Panc1 (cell line): ENCODE results near the gene GNPNAT1. TPM values are rescaled to one million over a fixed set of nuclear protein-coding genes. Genes with fewer than 3 reads are reported as not detected.
A peak's percentile ranks its signal among the peaks of the same experiment; 100 is the strongest.

Experiments used
- ATAC-seq: fragments of 200-7000 bp; cut with Tn5 transposase; 2 replicates; pipeline ENCODE4 v1.9.1; 2020; ENCODE audit warnings: mild to moderate bottlenecking, moderate library complexity
- BruUV-seq: library from RNA; stranded (reverse); fragments of 400-500 nt; replicated peaks from 2 replicates; lab custom pipeline; 2021; lab: Mats Ljungman, UMichigan
- CTCF ChIA-PET: fragments of 300-600 bp; sonication (Branson Sonifier 250); formaldehyde crosslinking; loops from one replicate; lab custom pipeline; 2022; ENCODE audit warnings: antibody characterized with exemption; lab: Charles Lee
- POLR2A ChIA-PET: fragments of 300-600 bp; sonication (Branson Sonifier 250); formaldehyde crosslinking; loops from one replicate; lab custom pipeline; 2022; ENCODE audit warnings: antibody characterized with exemption; lab: Charles Lee
- DNase-seq: peaks from one replicate; pipeline ENCODE4 v3.0.0-alpha.2; 2010; ENCODE audit warnings: low read depth, low spot score
- H3K27ac ChIP-seq: 2 replicates; pipeline ENCODE4 v1.5.1; 2011; ENCODE audit warnings: mild to moderate bottlenecking, low read length, inconsistent platforms
- H3K27me3 ChIP-seq: fragments of 200-500 bp; sonication (Bioruptor generic); 2 replicates; pipeline ENCODE4 v1.6.0; 2014; ENCODE audit warnings: low read length, inconsistent platforms; ENCODE audit not compliant: control insufficient read depth, insufficient read depth
- H3K36me3 ChIP-seq: fragments of 200-500 bp; sonication (Bioruptor generic); 2 replicates; pipeline ENCODE4 v1.5.1; 2014; ENCODE audit warnings: inconsistent platforms, mild to moderate bottlenecking, low read length, moderate library complexity; ENCODE audit not compliant: control insufficient read depth, insufficient read depth
- H3K4me1 ChIP-seq: 2 replicates; pipeline ENCODE4 v1.5.1; 2011; ENCODE audit warnings: inconsistent platforms, mild to moderate bottlenecking, low read length, moderate library complexity; ENCODE audit not compliant: control insufficient read depth, insufficient read depth
- H3K4me3 ChIP-seq, 2 experiments: 2 replicates each; pipeline ENCODE4 v1.5.1; 2011 to 2012; ENCODE audit warnings: low read depth in 2 of 2, low read length in 2 of 2, mild to moderate bottlenecking in 2 of 2, inconsistent platforms in 1 of 2, moderate library complexity in 1 of 2
- H3K9me3 ChIP-seq: fragments of 200-500 bp; sonication (Bioruptor generic); 2 replicates; pipeline ENCODE4 v1.5.1; 2014; ENCODE audit warnings: low read depth, mild to moderate bottlenecking, inconsistent platforms, low read length, moderate library complexity; ENCODE audit not compliant: control insufficient read depth, insufficient read depth
- CTCF ChIP-seq: fragments of 450-650 bp; IDR thresholded peaks from 2 replicates; pipeline ENCODE4 v1.5.1; 2017; ENCODE audit warnings: mild to moderate bottlenecking
- POLR2AphosphoS5 ChIP-seq: IDR thresholded peaks from 2 replicates; pipeline ENCODE4 v1.6.1; 2012; ENCODE audit warnings: mild to moderate bottlenecking, low read depth, low read length, moderate library complexity
- SIN3A ChIP-seq: IDR thresholded peaks from 2 replicates; pipeline ENCODE4 v1.6.1; 2012; ENCODE audit warnings: low read depth, mild to moderate bottlenecking, low read length, moderate library complexity, borderline replicate concordance; ENCODE audit not compliant: insufficient read depth
- TCF7L2 ChIP-seq: IDR thresholded peaks from 2 replicates; pipeline ENCODE4 v1.6.1; 2011; ENCODE audit warnings: mild to moderate bottlenecking, low read depth, low read length, inconsistent platforms
- in situ Hi-C: cut with HindIII; loops from 2 replicates; pipeline ENCODE4 v1.10.0; 2016; ENCODE audit warnings: low sequenced_read_pairs, low pct_unique_long_range_greater_than_20kb
- intact Hi-C: fragments of 100-400 bp; cut with micrococcal nuclease; formaldehyde crosslinking; loops from one replicate; pipeline ENCODE4 v1.10.0; 2022; ENCODE audit not compliant: unreplicated experiment
- total RNA-seq: library from RNA; stranded (reverse); gene quantifications from one replicate; pipeline ENCODE4 v1.2.1, GENCODE V29; 2021; ENCODE audit not compliant: unreplicated experiment
- TF ChIP-seq, protein P1 (sequence below), 2 experiments: IDR thresholded peaks; 2 replicates each; pipeline ENCODE4 v1.6.1; 2011 to 2012; ENCODE audit warnings: low read depth in 2 of 2, control low read depth in 1 of 2, low read length in 1 of 2, mild to moderate bottlenecking in 1 of 2, moderate library complexity in 1 of 2; ENCODE audit not compliant: insufficient read depth in 1 of 2

Gene GNPNAT1
- total RNA-seq, 1 experiment from 2014 or later, result 22.2 TPM

DNA sequence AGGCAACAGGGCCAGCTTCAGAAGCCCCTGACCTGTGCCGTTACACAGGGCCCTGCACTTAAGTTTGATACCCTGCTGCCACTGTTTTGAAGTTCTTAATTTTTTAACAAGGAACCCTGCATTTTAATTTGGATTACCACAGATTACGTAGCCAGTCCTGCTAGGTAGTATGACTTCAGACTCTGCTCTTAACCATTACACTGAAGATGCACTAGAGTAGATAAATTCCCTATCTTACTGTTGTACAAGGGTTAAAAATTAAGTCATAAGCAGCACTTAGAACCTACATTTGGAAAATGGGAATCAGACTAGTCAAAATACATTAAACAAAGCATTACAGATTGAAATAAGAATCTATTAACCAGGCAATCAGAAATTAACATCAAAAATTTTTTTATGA, 2.3 kb downstream of the GNPNAT1 start:
- Histone ChIP-seq H3K9me3 (no peaks in the 10 kb centered on the region), H3K36me3 (peaks cover 7% of the 10 kb centered on the region), H3K27ac (peak overlapping the region; percentile 59; the same call in 1 of the 2 replicates), H3K27me3 (no peaks in the 10 kb centered on the region), H3K4me1 (peaks cover 5% of the 10 kb centered on the region), H3K4me3 (peak overlapping the region; percentile 70 to 83)
- no peak for DNase-seq
- ChIA-PET POLR2A (no interaction called here), CTCF (no interaction called here)
- no peak for ATAC-seq
- BruUV-seq, result no TSS peak
- no peak for TF ChIP-seq SIN3A
- in situ Hi-C loops (no loop called here), intact Hi-C loops (no loop called here)

DNA sequence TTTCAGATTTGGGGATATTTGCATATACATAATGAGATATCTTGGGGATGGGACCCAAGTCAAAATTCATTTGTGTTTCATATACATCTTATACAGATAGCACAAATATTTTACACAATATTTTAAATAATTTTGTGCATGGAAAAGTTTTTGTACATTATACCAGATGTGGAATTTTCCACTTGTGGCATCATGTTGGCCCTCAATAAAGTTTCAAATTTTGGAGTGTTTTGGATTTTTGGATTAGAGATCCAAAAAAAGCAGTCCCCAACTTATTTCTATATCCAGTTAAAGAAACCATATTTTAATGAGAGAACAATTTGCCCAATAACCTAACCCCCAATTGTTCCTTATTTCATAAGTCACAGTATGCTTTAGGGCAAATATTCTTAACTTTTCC, 4.5 kb downstream of the GNPNAT1 start:
- ATAC-seq (no peak), DNase-seq (no peak)
- Histone ChIP-seq H3K4me3 (no peak overlapping the region), H3K4me1 (peaks cover 5% of the 10 kb centered on the region; the same call in 1 of the 2 replicates), H3K27ac (no peak overlapping the region), H3K9me3 (no peaks in the 10 kb centered on the region), H3K27me3 (no peaks in the 10 kb centered on the region), H3K36me3 (peaks cover 19% of the 10 kb centered on the region)
- intact Hi-C loops (no loop called here), in situ Hi-C loops (no loop called here)
- TF ChIP-seq TCF7L2 (no peak), SIN3A (no peak)
- ChIA-PET CTCF (no interaction called here), POLR2A (no interaction called here)
- BruUV-seq, result no TSS peak

DNA sequence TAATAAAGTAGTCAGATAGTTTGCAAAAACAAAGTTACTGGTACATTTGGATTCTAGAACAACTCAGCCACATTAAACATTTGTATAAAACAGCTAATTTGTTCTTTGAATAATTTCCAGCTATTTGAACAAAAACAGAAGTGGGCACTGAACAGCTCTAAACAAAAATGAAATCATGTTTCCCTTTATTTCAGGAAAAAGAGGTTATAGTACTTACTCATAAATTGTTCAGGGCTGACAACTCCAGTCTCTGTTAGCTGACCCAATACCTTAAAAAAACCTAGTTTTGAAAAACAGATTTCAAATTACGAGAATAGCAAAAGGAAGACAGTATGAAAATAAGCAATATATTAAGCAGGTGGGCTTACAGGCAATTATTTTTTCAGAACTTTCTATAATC, 8.2 kb downstream of the GNPNAT1 start:
- TF ChIP-seq CTCF (no peak), POLR2AphosphoS5 (no peak), SIN3A (no peak), TCF7L2 (no peak)
- TF ChIP-seq, protein P1, sequence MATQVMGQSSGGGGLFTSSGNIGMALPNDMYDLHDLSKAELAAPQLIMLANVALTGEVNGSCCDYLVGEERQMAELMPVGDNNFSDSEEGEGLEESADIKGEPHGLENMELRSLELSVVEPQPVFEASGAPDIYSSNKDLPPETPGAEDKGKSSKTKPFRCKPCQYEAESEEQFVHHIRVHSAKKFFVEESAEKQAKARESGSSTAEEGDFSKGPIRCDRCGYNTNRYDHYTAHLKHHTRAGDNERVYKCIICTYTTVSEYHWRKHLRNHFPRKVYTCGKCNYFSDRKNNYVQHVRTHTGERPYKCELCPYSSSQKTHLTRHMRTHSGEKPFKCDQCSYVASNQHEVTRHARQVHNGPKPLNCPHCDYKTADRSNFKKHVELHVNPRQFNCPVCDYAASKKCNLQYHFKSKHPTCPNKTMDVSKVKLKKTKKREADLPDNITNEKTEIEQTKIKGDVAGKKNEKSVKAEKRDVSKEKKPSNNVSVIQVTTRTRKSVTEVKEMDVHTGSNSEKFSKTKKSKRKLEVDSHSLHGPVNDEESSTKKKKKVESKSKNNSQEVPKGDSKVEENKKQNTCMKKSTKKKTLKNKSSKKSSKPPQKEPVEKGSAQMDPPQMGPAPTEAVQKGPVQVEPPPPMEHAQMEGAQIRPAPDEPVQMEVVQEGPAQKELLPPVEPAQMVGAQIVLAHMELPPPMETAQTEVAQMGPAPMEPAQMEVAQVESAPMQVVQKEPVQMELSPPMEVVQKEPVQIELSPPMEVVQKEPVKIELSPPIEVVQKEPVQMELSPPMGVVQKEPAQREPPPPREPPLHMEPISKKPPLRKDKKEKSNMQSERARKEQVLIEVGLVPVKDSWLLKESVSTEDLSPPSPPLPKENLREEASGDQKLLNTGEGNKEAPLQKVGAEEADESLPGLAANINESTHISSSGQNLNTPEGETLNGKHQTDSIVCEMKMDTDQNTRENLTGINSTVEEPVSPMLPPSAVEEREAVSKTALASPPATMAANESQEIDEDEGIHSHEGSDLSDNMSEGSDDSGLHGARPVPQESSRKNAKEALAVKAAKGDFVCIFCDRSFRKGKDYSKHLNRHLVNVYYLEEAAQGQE (IDR thresholded peaks at IDR 0.05; ENCODE audit: insufficient read depth in 1 of 2, low read depth in 2 of 2, low read length in 1 of 2), result no peak
- Histone ChIP-seq H3K27ac (no peak overlapping the region), H3K4me3 (no peak overlapping the region), H3K9me3 (no peaks in the 10 kb centered on the region), H3K36me3 (peaks cover 21% of the 10 kb centered on the region), H3K27me3 (no peaks in the 10 kb centered on the region), H3K4me1 (peaks cover 2% of the 10 kb centered on the region; the same call in 1 of the 2 replicates)
- intact Hi-C loops, result no loop called here
- in situ Hi-C loops, result no loop called here
- ChIA-PET CTCF (no interaction called here), POLR2A (no interaction called here)
- DNase-seq (no peak), ATAC-seq (no peak)
- BruUV-seq, result no TSS peak
